A549 (cell line): ENCODE data around the gene EIF5AL1.

ENCODE experiments used
- EP300 ChIP-seq, 2 experiments: fragments of >200 bp; sonication (Bioruptor Twin); formaldehyde crosslinking; IDR thresholded peaks; 2 replicates in 1 of 2; 3 replicates in 1 of 2; pipeline ENCODE4 v1.6.1; 2016 to 2017
- FOSB ChIP-seq: fragments of 250-450 bp; sonication (Bioruptor Pico); IDR thresholded peaks from 2 replicates; pipeline ENCODE4 v1.5.0; 2020; ENCODE audit warnings: mild to moderate bottlenecking, moderate library complexity
- NFE2L2 ChIP-seq: fragments of 150-350 bp; conservative IDR thresholded peaks from 2 replicates; pipeline ENCODE4 v1.6.1; 2014; ENCODE audit warnings: low read length
- POLR2A ChIP-seq: IDR thresholded peaks from 2 replicates; pipeline ENCODE4 v1.6.1; 2012; ENCODE audit warnings: mild to moderate bottlenecking, low read length
- TF ChIP-seq, protein P1 (sequence below): fragments of >200 bp; sonication (Bioruptor Twin); formaldehyde crosslinking; IDR thresholded peaks from 3 replicates; pipeline ENCODE4 v1.5.1; 2016
- TF ChIP-seq, protein P2 (sequence below): IDR thresholded peaks from 2 replicates; pipeline ENCODE4 v1.6.1; 2012

DNA sequence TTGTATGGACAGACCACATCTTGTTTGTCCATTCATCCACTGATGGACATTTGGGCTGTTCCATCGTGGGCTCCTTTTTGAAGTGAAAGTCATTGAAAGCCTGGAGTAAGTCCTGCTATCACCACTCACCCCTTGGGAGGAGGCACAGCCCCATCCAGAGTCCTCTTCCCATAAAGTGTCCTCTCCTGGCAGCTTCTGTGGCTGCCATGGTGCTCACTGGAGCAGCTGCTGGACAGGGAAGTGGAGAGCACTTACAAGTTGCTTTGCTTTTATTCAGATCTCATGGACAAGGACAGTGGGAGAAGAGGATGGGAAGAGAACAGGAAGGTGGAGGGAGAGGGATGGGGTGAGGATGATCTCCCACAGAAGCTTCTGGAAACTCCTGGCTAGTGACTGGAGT lies 18.5 kb upstream of the EIF5AL1 start:
- TF ChIP-seq FOSB (no peak), NFE2L2 (no peak), POLR2A (no peak), EP300 (IDR thresholded peaks at IDR 0.05) (no peak)
- TF ChIP-seq, protein P1, sequence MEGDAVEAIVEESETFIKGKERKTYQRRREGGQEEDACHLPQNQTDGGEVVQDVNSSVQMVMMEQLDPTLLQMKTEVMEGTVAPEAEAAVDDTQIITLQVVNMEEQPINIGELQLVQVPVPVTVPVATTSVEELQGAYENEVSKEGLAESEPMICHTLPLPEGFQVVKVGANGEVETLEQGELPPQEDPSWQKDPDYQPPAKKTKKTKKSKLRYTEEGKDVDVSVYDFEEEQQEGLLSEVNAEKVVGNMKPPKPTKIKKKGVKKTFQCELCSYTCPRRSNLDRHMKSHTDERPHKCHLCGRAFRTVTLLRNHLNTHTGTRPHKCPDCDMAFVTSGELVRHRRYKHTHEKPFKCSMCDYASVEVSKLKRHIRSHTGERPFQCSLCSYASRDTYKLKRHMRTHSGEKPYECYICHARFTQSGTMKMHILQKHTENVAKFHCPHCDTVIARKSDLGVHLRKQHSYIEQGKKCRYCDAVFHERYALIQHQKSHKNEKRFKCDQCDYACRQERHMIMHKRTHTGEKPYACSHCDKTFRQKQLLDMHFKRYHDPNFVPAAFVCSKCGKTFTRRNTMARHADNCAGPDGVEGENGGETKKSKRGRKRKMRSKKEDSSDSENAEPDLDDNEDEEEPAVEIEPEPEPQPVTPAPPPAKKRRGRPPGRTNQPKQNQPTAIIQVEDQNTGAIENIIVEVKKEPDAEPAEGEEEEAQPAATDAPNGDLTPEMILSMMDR, result no peak
- TF ChIP-seq, protein P2, sequence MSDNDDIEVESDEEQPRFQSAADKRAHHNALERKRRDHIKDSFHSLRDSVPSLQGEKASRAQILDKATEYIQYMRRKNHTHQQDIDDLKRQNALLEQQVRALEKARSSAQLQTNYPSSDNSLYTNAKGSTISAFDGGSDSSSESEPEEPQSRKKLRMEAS, result no peak
